UCSD-AML1 (cell line): ENCODE results near the gene POU6F2.
"Not testable (repeated sequence)": the region's sequence is repeated elsewhere in the genome, so short reads cannot be mapped to it uniquely, and the experiment has no call there.

Experiments used
- DNase-seq: peaks from one replicate; lab custom pipeline; 2025; ENCODE audit not compliant: unreplicated experiment; lab: John Stamatoyannopoulos, UW

Gene POU6F2

DNA sequence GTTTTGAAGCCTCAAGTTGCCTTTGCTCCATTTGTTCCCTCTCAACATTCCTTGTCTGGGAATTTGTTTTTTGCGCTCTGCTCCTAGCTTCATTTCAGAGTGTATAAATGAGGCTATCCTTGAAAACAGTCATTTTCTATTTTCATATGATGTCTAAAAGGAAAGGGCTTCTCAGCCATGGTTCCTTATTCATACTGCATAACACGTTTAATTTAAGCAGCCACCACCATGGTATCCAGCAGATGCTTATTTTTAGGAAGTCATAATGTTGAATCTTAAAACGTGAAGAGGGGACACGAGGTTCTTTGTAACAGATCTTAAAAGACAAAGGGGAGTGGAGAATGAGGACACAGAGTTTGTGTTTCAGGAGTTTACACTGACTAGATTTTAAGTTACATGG lies 14.5 kb downstream of the POU6F2 start:
- DNase-seq: no peak

DNA sequence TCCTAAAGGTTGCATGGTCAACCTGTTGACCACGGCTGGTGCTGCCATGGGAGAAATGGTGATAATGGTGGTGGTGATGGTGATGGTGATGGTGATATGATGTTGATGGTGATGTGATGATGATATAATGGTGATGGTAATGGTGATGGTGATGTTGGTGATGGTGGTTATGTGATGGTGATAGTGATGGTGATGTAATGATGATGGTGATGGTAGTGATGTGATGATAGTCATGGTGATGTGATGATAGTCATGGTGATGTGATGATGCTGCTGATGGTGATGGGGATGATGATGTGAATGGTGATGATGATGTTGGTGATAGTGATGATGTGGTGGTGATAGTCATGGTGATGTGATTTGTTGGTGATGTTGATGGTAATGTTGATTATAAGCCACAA lies 23.9 kb downstream of the POU6F2 start:
- no peak for DNase-seq

DNA sequence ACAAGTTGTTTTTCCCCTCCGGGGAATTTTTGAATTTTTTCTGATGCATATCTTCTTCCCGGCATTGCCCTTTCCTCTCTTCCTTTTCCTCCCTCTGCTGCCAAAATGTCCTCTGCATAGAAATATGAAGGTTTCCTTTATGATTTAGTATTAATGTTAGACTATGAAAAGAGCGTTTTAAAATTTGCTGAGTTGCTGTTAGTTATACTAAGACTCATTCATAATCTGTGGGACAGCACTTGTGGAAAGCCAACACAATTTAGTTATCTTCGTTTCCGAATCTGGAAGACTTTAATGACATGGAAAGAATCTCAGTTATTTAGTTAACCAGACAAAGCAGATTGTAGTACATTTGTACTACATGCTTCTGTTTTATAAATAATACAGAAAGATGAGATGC lies 25.0 kb downstream of the POU6F2 start:
- no peak for DNase-seq

DNA sequence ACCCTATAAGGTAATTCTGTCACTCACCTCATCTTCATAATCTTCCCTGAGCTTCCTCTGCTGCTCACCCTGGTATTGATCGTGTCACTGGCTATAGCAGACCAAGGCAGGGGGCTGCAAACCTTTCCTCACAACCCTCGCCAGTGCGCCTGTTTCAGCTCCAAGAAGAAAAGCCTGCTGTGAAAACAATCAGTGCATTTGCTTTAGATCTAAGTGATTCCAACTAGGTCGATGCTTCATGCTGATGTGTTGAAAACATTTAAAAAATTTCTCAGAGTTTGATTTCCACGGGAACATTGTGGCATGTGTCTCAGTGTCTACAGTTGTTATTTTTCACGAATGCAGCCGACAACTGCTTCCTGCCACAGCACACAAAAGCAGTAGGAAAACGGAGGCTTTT lies 27.3 kb downstream of the POU6F2 start:
- no peak for DNase-seq

GRCh38 chr7:39005461-39005860 lies 27.8 kb downstream of the POU6F2 start:
- DNase-seq: no peak

GRCh38 chr7:39013049-39013939 lies 35.6 kb downstream of the POU6F2 start:
- not testable (repeated sequence) for DNase-seq

DNA sequence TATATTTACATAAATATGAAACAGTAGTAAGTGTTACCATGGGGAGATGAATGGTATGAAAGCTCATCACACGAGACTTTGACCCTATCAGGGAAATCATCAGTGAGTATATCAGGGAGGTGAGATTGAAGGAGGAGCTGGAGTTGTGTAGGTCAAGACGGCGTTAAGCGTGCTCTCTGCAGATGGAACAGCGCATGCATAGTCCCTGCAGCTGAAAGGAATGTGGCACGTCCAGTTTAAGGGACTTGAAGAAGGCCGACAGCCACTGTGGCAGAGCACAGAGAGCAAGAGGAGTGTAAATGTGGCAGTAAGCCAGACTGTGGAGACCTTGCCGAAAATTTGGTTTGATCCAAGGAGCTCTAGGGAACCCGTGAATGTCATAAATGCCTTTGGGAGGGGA lies 38.9 kb downstream of the POU6F2 start:
- DNase-seq: no peak

GRCh38 chr7:39017369-39017915 lies 39.7 kb downstream of the POU6F2 start:
- DNase-seq: no peak

DNA sequence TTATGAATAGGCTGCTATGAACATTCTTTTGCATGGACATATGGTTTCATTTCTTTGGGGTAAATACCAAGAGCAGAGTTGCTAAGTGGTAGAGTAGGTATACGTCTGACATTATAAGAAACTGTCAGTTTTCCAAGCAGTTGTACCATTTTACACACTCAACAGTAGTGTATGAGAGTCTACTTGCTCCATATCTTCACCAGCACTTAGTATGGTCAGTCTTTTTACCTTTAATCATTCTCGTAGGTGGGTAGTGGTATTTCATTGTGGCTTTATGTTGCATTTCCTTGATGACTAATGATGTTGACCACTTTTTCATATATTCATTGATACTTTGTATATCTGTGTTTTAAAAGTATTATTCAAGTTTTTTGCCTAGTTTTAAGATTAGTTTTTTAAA lies 45.1 kb downstream of the POU6F2 start:
- no peak for DNase-seq

DNA sequence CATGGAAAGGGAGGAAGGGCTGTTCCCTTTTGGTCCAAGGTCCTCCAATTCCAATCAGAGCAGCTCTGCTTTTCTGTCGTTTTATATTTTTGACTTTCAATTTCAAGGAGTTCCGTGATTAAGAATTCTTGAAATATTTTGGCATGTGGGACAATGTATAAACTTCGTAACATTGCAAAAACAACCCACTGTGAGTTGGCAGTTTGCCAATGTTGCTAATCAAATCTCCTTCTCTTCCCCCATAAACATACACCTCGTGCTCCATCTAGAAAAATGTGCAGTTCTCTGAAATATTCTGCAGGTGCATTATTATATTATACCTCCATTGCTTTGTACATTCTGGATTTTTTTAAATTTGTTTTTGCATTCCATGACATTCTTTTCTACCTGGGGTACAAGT lies 49.8 kb downstream of the POU6F2 start:
- no peak for DNase-seq

DNA sequence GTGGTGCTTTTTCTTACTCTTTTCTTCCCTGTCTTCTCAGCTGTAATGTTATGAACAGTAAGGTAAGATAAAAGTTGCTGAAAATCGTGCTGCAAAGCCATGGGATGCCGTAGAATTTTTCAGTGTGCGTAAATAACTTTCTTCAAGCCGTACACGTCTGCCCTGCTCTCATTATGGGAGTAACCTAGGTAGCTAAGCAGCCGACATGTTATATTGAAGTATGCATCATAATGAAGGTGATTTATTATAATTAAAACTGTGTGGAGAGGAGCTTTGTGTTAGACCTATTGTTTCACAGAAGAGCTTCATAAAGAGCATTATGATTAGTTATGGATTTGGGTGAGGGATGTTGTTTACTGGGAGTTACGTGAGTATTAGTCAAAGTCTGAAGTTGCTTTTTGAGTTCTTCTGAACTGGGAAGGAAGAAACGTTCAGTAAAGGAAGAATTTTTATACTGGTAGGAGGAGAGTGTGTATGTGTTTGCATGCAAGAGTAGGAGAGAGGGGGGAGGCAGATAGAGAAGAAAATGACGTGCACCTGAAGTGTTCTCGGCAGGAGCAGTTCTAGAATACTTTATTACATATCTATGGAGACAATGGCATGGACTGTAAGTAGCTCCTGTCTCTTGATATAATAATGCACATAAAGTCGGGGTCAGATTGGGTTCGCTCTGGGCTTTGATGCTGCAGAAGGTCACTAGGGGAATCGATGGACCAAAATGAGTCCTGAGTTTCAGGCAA lies 56.3 kb downstream of the POU6F2 start:
- DNase-seq: no peak

GRCh38 chr7:39035156-39035555 lies 57.4 kb downstream of the POU6F2 start:
- DNase-seq: no peak

DNA sequence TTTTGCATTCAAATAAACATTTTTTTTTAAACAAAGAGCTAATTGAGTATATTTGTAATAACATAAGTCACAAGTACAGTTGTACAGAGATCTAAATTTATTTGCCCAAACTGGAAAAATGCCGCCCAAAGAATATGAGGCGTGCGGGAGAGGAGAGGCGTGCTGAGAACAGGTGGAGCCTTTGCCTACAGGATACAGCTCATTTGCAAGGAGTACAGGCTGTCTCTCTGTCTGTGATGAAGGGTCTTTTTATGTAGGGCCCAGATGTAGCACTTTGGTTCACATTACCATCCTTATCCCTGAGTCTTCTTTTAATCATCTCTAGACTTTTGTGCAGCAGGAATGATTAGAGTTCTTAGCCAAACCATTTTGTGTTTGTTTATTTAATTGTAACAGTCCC lies 58.2 kb downstream of the POU6F2 start:
- no peak for DNase-seq

DNA sequence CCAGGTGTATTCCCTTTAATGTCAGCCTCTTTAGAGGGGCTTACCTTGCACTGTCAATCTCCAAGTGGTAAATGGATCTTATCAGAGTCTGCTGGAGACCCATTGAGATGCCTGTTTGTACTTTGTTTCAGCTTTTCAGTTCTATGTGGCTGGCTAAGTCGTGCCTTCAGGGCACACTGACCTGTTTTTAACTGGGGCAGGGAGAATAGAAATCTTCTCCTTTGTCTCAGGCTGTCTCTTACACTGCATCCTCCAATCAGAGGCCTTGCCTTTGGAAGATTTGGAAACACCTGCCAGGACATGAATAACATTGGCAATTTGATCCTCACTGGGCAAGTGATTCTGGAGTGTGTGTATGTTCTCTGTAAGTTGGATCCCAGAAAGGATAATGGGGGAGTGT lies 65.0 kb downstream of the POU6F2 start:
- no peak for DNase-seq

DNA sequence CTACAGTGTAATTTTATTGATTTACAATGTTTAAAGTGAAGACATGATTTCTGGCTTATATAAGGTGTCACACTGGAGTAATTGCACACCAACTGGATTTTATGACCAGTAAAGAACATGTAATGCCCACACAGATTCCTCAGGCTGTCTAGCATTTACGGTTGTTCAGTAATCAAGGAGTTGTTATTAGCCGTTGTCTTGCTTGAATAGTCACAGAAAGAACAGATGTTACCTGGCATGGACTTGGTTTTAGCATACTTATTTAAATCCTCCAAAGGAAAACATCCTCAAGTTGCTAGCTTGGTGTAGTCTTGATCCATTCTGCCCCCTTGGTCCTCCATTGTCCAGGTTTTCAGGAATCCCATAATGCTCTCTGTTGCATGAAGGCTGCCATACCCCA lies 65.8 kb downstream of the POU6F2 start:
- no peak for DNase-seq

GRCh38 chr7:39044489-39044888 lies 66.8 kb downstream of the POU6F2 start:
- no peak for DNase-seq

GRCh38 chr7:39045231-39045630 lies 67.5 kb downstream of the POU6F2 start:
- DNase-seq: no peak

DNA sequence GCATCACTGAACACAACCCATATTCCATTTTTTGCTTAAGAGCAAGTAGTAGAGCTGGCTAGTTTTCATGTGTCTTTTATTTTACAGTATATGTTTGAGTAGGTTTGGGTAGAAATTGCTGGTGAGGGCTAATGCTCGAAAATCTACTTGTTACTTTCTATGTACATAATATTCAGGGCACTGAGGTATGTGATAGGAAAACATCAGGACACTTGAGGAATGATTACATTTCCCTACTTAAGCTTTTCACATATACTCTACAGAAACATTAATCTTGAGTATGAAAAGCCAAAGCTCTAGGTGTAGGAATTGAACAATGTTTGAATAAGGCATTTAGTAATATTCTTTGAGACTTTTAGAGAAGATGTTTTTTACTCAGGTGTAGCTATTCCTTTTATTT lies 73.6 kb downstream of the POU6F2 start:
- DNase-seq: no peak

DNA sequence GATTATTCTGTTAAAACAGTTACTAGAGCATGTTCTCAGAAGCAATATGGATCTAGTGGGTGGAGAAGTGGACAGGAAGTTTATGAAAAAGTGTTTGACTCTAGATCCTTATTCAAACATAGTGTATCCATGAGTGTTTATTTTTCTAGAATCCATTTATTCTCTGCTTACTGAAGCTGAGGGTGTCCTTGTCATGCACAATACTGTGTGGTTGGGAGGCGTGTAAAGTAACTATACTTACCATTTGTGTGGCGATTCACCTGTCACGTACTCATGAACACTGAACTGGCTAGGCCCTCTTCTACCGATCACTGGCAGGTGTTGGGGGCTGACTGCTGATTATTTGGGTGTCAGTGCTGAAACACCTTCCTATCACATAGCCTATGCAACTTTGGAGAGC lies 74.0 kb downstream of the POU6F2 start:
- no peak for DNase-seq

- DNase-seq: no peak
These were observed 77.0 kb downstream of the POU6F2 start for GRCh38 chr7:39054731-39055130.

- no peak for DNase-seq
These were observed 78.4 kb downstream of the POU6F2 start for GRCh38 chr7:39056153-39056552.

- no peak for DNase-seq
These were observed 85.1 kb downstream of the POU6F2 start for GRCh38 chr7:39062811-39063210.
